ENCODE data around the gene RIMOC1. TPM values are rescaled to one million over a fixed set of nuclear protein-coding genes. Genes with fewer than 3 reads are reported as not detected.

Gene RIMOC1
- total RNA-seq, 4 donors from 2014 or later = 11.6 to 19.1 (median 12.4) TPM

GRCh38 chr5:41875121-41875520 lies 29.0 kb upstream of the RIMOC1 start:
- DNase-seq = no peak
- Histone ChIP-seq H3K27ac (no peak overlapping the region), H3K4me3 (no peak overlapping the region), H3K27me3 (no peaks in the 10 kb centered on the region), H3K9me3 (no peaks in the 10 kb centered on the region), H3K4me1 (peaks cover 0 to 6% (median 3%) of the 10 kb centered on the region in 4 donors), H3K36me3 (no peaks in the 10 kb centered on the region)
- TF ChIP-seq CTCF (IDR thresholded peaks at IDR 0.05) (no peak), POLR2A (IDR thresholded peaks at IDR 0.05) (no peak)

- DNase-seq = no peak
- TF ChIP-seq POLR2A (IDR thresholded peaks at IDR 0.05) (no peak), CTCF (IDR thresholded peaks at IDR 0.05) (no peak)
- no peaks in the 10 kb centered on the region for H3K9me3 ChIP-seq
These were observed 27.5 kb upstream of the RIMOC1 start for GRCh38 chr5:41876678-41877077.

GRCh38 chr5:41877408-41877807 lies 26.7 kb upstream of the RIMOC1 start:
- Histone ChIP-seq H3K9me3 (no peaks in the 10 kb centered on the region), H3K27ac (no peak overlapping the region), H3K4me1 (no peaks in the 10 kb centered on the region), H3K4me3 (no peak overlapping the region), H3K36me3 (no peaks in the 10 kb centered on the region), H3K27me3 (no peaks in the 10 kb centered on the region)
- DNase-seq = no peak
- no peak for TF ChIP-seq POLR2A (IDR thresholded peaks at IDR 0.05)
- TF ChIP-seq CTCF (IDR thresholded peaks at IDR 0.05) = no peak

More at GRCh38 chr5:41876678-41877077, 27.5 kb upstream of the RIMOC1 start:
- Histone ChIP-seq H3K4me1 (no peaks in the 10 kb centered on the region), H3K27ac (no peak overlapping the region), H3K4me3 (no peak overlapping the region), H3K27me3 (no peaks in the 10 kb centered on the region), H3K36me3 (no peaks in the 10 kb centered on the region)

GRCh38 chr5:41878173-41878572 lies 26.0 kb upstream of the RIMOC1 start:
- no peaks in the 10 kb centered on the region for H3K36me3 ChIP-seq

GRCh38 chr5:41878643-41879478 lies 25.3 kb upstream of the RIMOC1 start:
- Histone ChIP-seq H3K9me3 (no peaks in the 10 kb centered on the region), H3K4me1 (no peaks in the 10 kb centered on the region), H3K27me3 (no peaks in the 10 kb centered on the region), H3K4me3 (no peak overlapping the region), H3K36me3 (no peaks in the 10 kb centered on the region), H3K27ac (no peak overlapping the region)
- TF ChIP-seq POLR2A (IDR thresholded peaks at IDR 0.05) = no peak
- TF ChIP-seq CTCF (IDR thresholded peaks at IDR 0.05) = no peak
- DNase-seq = no peak

More at GRCh38 chr5:41878173-41878572, 26.0 kb upstream of the RIMOC1 start:
- TF ChIP-seq POLR2A (IDR thresholded peaks at IDR 0.05) = no peak
- no peak for TF ChIP-seq CTCF (IDR thresholded peaks at IDR 0.05)
- no peak overlapping the region for H3K27ac ChIP-seq
- no peaks in the 10 kb centered on the region for H3K27me3 ChIP-seq
- H3K4me1 ChIP-seq = no peaks in the 10 kb centered on the region
- DNase-seq = no peak
- no peaks in the 10 kb centered on the region for H3K9me3 ChIP-seq
- H3K4me3 ChIP-seq = no peak overlapping the region
